Stimulated activated CD4-positive, alpha-beta T cell treated with anti-CD3 and anti-CD28 coated beads, Interleukin-2, amount 100 ng/mL, for 24 hours (primary cell): ENCODE measurements around the gene CFAP53.
"Not testable (repeated sequence)": the region's sequence is repeated elsewhere in the genome, so short reads cannot be mapped to it uniquely, and the experiment has no call there.

Experiments
- DNase-seq, 2 donors: peaks; one replicate each; pipeline ENCODE4 v3.0.0-alpha.2; 2020

CFAP53 gene

DNA sequence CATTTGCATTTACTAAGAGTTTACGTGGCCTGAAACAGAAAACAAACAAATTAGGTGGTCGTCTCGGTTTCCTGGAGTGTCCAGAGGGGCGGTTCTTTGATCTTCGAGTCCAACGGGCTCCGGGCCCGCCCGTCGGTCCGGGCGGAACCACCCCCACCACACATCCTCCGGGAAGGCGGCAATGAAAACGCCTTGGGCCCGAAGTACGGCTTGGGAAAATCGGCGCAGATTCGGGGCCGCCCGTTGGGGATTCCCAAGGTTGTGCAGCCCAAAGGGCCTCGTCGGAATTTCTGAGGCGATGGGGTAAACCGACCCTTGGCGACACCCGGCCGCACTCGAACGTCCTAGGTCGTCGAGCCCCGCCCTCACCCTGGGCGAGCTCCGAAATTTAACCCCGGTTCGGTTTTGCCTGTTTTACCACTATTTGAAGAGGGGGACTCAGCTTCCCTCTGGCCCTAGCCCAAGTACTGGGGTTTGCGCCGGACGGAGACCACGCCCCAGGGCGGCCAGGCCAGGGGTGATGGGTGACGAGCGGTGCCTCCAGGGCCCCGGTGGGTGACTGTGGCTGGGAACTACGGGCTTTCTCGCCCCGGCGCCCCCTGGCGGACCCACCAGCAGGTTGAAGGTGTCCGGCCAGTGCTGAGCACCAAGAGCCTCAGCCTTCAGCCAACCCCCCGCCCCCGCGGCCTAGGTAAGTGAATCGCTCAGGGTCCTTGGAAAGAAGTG, 1.9 kb upstream of the CFAP53 start:
- DNase-seq = peak; percentile 83 to 85

DNA sequence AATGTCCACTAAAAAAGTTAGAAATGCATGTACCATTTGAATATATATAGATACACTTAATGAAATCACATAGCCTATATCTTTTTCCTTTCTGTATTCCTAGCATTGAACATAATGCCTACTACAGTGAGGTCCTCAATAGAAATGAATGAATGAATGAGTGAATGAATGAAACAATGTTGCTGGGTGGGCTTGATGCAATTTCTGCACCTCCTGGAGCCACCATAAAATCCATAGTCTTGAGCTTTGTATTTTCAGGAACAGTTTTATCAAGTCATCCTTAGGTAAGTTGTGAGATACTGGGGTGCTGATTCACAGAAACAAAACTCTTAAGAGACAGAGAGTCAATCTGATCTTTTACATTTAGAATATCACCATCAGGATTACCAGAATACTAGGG, 3.3 kb downstream of the CFAP53 start:
- no peak for DNase-seq

DNA sequence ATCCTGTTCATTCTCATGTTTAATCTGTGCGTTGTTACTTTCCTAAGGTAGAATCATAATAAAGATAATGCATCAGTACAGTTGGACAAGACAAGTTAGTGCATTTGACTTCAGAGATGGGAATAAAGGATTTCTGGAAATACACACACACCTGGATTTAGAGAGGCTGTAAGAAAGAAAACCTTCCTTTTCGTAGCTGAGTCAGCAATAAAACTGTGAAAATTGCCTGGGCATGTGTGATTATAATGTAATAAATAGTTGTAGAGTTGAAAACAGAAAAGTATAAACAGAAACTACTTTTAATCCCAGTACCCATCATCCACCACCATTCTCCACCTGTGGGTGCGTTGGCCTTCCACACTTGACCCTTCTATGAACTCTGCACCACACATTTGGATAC, 15.4 kb downstream of the CFAP53 start:
- no peak for DNase-seq

DNA sequence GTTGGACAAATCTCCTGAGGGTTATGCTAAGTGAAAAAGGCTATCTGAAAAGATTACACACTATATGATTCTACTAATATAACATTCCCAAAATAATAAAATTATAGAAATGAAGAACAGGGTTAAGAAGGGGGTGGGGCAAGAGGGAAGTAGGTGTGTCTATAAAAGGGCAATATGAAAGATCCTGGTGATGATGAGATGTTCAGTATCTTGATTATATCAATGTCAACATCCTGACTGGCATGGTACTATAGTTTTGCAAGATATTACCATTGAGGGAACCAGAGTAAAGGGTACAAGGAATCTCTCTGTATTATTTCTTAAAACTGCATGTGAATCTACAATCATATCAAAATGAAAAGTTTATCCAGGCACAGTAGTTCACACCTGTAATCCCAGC, 16.7 kb downstream of the CFAP53 start:
- no peak for DNase-seq

DNA sequence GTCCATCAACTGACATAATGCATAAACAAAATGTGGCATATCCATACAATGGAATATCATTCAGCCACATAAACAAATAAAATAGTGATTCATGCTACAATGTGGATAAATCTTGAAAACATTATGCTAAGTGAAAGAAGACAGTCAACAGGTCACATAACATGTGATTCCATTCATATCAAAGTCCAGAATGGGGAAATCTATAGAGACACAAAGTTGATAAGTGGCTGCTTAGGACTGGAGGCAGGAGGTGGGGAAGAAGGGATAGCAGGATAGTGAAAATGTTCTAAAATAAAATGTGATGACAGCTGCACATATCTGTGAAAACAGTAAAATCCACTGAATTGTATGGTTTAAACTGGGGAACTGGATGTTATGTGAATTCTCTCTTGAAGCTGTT, 18.7 kb downstream of the CFAP53 start:
- no peak for DNase-seq

DNA sequence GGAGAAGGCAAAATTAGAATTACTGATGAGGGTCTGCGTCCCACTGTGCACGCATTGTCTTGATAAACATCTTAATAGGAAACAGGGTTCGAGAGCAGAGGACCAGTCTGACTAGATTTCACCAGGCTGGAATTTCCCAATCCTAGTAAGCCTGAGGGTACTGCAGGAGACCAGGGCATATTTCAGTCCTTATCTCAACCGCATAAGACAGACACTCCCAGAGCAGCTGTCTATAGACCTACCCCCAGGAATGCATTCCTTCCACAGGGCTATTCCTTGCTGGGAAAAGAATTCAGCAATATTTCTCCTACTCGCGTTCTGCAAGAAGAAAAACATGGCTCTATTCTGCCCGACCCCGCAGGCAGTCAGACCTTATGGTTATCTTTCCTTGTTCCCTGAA, 24.5 kb downstream of the CFAP53 start:
- not testable (repeated sequence) for DNase-seq

DNA sequence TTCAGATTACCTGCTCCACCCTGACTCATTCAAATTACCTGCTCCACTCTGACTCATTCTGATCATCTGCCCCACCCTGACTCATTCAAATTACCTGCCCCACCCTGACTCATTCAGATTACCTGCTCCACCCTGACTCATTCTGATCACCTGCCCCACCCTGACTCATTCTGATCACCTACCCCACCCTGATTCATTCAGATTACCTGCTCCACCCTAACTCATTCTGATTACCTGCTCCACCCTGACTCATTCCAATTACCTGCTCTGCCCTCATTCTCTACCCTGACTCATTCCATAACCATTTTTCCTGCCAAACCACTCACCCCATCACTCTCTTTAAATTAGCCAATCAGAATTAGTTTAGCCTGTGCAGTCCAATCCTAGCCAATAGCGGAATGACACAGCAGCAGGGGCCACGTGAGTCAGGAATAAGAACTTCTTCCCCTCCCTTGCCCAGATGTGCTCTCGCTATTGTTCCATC, 26.2 kb downstream of the CFAP53 start:
- DNase-seq = no peak

DNA sequence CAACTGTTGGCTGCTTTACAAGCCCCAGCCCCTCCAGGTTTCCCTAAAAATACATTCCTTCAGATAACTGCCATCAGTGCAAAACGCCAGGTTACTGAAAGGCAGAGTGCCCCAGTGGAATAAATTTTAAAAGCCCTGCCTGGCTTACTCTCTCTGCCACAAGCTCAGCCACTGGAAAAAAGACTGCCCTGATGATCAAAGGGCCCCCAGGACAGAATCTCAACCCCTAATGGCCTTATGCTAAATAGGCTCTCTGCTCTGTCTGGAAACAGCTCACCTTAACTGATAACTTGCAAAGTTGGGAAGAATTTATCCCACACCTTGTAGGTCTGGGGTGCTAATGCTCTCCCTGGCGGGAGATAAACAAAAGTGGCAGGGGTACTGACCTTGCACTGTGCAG, 33.9 kb downstream of the CFAP53 start:
- DNase-seq = no peak

DNA sequence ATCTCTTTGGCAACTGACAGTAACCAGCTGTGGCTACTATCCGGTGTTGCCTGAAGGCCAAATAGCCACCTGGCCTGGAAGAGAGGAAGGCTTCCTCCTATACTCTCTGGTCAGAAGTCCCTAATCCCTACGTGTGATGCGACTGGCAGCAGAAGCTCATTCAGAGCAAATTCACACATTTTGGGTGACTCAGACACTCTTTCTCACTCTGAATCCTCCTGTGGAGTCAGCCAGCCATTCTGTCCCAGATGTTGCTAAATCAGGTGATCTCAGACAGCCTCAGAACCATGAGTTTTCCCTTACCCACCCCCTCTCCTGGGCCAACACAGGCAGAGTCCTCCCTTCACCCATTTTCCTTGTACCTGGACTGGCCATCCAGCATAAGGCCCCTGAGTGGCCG, 34.7 kb downstream of the CFAP53 start:
- no peak for DNase-seq

DNA sequence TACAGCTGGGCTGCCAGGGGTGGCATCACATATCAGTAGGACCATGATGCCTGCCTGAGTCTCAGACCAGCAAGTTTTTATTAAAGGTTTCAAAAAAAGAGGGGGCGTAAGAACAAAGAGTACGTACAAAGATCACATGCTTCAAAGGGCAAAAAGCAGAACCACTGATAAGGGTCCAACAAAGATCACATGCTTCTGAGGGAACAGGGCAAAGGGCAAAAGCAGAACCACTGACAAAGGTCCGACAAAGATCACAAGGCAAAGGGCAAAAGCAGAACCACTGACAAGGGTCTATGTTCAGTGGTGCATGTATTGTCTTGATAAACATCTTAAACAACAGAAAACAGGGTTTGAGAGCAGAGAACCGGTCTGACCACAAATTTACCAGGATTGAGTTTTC, 46.0 kb downstream of the CFAP53 start:
- DNase-seq = not testable (repeated sequence)

DNA sequence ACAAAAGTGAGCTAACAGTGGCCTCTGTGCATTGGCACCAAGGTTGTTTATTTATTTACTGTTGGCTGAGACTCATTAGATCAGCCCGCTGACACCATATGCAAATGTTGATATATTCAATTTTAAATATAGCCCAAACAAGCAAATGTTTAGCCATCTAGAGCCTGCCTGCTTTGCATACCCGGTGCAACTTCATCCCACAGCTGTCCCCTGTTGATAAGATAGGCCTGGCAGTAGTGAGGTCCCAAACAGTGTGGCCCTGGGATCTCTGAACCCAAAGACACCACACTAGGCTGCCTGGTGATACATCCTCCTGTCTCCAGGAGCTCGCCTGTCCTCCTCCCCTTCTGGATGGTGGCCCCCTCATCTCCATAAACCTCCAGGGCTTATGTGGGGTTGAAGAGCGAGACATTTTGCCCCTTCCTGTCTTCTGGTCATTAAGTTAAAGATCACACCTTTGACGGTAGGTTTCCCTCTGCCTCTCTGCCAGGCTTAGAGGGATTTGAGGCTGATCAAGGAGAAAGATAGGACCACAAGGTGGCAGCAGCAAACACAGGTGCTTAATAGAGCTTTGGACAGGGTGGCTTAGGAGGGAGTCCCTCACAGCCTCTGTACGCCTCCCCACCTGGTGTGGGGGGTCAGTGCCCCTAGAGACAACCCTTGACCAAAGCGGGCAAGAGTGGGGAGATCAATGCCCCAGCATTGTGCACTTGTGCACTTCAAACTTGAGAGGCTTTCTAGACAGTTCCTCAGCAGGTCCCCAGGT, 47.7 kb downstream of the CFAP53 start:
- peak; percentile 28 to 30 for DNase-seq

DNA sequence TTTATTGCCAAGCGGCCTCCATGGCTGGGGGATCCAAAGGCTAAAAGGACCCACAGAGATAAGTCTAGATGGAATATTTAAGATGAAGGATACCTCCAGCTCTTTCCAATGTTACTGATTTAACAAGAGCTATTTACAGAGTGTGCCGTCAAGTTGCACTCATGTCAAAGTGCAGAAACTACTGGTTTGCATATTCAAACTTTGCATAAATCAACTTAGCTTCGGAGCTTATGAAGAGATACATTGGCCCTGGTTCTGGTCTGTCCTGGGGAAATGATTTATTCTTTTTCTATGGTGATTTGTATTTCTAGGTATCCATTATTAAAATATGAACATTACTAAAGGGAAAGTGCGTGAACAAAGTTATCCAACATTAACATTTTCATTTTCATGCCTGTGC, 57.0 kb downstream of the CFAP53 start:
- DNase-seq = no peak

DNA sequence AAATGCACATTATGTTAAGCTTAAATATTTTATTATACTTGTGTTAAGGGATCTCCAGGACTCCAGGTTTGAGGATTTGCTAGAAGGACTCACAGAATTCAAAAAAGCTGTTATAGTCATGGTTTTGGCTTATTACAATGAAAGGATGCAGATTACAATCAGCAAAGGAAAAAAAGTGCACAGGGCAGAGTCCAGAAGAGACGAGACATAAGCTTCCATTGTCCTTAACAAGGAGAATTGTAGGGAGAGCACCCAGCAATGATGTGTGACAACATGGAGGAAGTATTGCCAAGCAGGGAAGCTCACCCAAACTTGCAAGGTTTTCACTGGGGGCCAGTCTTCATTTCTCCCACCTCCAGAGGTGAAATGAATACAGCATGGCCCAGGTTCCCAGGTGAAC, 58.6 kb downstream of the CFAP53 start:
- DNase-seq = no peak

DNA sequence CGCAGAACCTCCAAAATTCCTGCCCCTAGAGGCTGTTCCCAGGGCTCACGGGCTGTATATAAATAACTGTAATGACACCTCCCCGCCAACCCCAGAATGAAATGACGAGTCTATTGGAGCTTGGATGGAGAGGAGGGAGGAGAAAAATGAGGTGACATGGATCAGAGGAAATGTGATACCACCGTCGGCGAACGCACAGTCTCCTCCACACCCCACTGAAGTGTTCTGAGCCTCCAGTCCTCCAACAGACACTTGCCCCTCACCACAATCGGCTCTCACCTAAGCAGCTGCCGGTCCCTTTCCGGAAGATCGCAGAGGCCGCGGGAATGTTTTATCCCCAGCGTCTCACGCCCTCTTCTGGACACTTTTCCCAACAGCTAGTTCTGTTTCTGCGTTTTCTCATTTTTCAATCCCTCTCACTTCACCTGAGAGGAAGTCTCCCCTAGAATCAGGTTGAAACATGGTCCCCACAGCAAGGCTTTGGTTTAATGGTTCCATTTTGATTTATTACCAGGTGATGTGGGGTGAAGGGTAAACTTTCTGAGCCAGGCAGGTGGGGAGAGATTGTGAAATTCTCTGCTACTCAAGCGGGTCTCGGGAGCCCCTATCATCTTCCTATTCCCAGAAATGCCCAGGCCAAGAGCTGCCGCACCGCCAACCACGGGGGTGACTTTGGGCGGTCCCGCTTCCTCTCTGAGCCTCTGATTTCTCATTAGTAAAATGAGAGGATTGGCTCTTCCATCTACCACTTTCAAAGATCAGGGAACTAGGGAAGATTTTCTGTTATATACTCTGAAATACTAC, 62.3 kb downstream of the CFAP53 start:
- DNase-seq = peak in 1 of 2 donors; percentile 26

DNA sequence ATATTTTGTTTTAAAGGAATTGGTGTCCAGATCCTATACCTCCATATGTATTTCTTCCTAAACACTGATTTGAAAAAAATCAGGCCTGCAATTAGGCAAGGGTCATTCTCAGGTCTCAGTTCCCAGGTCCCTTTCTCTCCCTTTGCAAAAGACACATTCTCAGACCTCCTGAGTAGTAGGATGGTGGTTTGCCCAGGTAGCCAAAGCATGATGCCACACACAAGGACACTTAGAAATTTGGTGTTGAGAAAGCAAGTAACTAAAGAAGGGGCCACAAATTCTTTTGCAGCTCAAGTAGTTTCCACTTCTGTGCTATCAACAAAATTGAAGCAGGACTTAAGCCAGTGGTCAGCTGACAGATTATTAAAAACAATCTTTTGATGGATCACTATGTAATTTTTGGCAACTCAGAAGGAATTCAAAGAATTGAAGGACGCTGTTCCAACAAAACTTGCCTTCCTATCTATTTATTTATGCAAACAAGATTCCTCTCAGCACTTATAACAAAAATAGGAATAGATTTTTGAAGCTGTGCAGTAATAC, 64.7 kb downstream of the CFAP53 start:
- DNase-seq = no peak

DNA sequence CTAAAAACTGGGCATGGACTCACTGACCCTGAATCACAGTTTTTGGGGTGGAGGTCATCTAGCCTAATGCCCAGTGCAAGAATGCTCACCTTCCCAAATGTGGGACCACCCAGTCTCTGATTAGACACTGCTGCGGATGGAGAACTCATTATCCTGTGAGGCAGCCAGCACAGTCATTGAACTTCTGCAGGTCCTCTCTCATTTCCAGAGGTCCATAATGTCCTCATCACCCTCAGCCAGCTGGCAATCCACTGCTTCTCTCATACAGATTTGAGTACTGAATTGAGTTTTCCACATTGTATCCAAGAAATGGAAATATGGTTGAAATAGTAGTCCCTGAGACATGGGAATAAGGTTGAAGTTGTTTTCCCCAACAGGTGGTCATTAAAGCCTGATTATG, 66.4 kb downstream of the CFAP53 start:
- no peak for DNase-seq

DNA sequence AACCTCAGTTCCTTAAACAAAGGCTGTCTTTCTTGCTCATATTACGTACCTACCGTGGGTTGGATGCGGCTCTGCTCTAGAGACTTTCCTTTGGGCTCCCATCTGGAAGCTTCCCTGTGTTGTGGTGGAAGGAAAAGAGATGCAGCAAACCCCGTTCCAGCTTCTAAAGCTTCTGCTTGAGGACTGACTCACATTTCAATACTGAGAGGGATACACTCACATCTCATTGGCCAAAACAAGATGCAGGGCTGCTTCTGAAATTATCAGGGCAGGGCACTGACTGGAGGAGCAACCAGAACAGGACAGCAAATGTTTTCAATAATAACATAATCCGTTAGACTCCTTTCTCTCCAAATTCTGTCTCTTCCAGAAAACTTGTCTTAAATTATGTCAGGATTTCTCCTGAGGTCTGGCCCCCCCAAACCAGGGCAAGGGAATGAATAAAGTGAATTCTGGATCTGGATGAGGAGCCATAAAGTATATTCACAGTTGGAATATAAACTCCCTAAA, 66.9 kb downstream of the CFAP53 start:
- no peak for DNase-seq

DNA sequence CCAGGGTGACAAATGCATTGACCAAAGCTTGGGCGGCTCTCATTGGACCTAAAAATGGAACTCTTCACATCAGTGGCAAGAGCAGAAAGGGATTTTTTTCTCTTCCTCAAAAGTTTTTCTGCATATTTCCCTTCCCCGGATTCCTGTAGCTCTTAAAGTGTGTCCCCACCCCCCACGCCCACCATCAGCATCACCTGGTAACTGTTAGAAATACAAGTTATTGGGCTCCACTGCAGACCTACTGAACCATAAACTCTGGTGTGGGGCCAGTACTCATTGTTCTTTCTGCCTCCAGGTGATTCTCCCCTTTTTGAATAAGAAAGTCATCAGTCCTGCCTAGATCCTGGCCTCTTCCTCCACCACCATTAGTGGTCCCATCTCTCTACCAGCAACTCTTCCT, 70.0 kb downstream of the CFAP53 start:
- DNase-seq = no peak

DNA sequence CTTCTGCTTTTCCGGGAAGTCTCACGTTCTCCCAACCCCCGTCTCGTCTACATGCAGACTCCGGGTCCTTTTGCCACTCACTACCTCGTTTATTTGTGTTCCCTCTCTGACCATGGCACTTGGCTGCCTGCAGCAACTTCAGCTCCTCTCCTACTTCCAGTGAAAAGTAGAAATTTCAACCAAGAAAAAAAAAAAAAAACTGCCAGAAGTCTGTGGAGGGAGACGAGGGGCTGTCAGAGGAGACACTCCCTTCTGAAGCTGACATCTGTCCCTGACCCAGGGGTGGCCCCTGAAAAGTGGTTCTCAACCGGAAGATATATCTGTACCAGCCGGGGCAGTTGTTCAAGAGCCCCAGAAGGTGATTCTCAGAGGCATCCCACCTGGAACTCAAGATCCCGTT, 70.6 kb downstream of the CFAP53 start:
- no peak for DNase-seq

DNA sequence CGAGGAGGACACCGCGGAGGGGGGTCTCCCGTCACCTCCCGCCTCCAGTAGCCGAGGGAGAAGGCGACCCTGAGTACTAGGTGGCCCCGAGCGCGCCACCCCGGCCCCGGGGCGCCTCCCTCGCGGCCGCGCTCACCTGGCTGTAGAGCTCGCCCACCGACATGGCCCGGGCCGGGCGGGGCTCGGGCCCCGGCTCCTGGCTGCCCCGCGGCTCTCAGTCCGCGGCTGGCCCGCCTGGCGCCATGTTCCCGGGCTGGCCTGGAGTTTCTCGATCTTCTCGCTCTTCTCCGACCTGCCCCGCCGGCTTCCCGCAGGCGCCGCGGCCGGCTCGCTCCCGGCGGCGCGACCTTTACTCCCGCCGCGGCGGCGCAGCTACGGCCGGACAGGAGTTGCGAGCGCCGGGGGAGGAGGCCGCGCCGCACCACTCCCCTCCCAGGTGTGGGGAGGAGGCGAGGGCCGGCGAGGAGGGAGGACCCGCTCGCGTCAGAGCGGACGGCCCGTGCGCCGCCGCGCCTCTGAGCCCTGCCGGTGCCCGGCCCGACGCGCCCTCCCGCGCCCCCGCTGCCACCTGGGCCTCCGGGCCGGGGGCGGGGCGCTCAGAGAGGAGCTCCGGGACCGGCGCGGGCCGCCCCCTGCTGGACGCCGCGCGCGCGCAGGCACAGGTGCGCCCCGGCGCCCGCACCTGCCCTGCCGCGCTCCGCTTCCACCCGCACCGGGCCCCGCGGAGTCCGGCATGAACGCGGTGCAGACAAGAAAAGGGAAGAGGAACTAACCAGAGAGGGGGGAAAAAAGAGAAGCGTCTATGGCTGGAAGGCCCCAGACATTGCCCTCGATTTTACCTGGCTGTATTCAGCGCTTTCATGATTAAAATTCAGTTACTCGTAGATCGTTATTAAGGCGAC, 71.4 kb downstream of the CFAP53 start, which contains the start of gene MYO5B:
Gene MYO5B, minus strand, starts transcription at position 517 of the 902 bp plus-strand sequence. Its CDS starts 354 bp downstream, at position 163.
- DNase-seq = peak; percentile 57 to 73

DNA sequence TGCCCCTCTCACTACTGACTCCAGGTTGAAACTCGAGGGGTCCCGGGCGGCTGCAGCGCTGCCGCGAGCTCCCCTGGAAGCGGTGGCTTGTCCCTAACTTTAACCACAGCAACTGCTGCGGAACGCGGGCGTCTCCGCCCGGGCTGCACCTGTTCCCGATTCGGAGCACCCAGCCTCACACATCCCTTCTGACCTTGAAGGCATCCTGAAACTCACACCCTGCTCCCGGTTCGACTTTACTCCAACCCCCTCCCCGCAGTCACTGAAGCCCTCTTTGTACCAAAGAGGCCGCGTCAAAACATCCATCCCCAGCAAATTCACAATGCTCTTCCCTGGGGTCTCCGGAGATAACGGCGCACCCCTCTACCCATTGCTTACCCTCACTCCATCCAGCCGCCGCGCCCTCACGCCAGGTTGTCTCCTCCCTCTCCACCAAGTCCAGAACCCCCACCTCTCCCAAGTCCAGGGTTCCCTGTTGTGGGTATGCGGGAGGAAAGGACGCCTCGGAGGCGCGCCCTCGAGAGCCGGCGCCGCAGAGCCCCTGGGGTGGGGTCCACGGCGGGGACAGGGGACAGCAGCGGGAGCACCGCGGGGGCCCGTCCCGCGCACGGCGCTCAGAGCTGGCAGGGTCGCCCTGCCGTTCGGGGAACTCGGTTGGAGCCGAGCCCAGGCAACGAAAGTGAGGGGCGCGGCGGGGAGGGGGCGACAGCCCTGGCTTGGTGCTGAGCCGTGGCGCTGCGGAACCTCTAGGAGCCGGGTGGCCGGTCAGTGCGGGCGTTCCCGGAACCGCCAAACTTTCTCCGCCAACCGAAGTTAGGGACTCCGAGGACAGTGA, 72.3 kb downstream of the CFAP53 start:
- DNase-seq = no peak
